Memory B cell (primary cell): ENCODE results near the gene DOK1.

ENCODE experiments used
- ATAC-seq: fragments of 150-1000 bp; cut with Tn5 transposase; 2 replicates; pipeline ENCODE4 v1.10.0; 2021; ENCODE audit warnings: low read depth, mild to moderate bottlenecking, moderate library complexity
- DNase-seq, 2 donors: peaks; one replicate each; pipeline ENCODE4 v3.0.0; 2022; ENCODE audit warnings: low spot score in 2 of 2
- H3K27ac Mint-ChIP-seq: one replicate; pipeline ENCODE4 v1.8.0; 2022; ENCODE audit warnings: mild to moderate bottlenecking, moderate library complexity, mixed read lengths
- H3K27me3 Mint-ChIP-seq: one replicate; pipeline ENCODE4 v1.8.0; 2022; ENCODE audit warnings: mixed read lengths
- H3K36me3 Mint-ChIP-seq: one replicate; pipeline ENCODE4 v1.8.0; 2022; ENCODE audit warnings: mild to moderate bottlenecking, mixed read lengths
- H3K4me1 Mint-ChIP-seq: one replicate; pipeline ENCODE4 v1.8.0; 2022; ENCODE audit warnings: mixed read lengths
- H3K4me3 Mint-ChIP-seq: one replicate; pipeline ENCODE4 v1.8.0; 2022; ENCODE audit warnings: mild to moderate bottlenecking, moderate library complexity, mixed read lengths
- H3K9me3 Mint-ChIP-seq: one replicate; pipeline ENCODE4 v1.8.0; 2022; ENCODE audit warnings: mixed read lengths

The DOK1 gene

GRCh38 chr2:74531666-74532065, 22.9 kb upstream of the DOK1 start:
- no peaks in the 10 kb centered on the region for H3K27me3 Mint-ChIP-seq
- ATAC-seq, result no peak
- H3K36me3 Mint-ChIP-seq, result peaks cover 12% of the 10 kb centered on the region
- H3K4me1 Mint-ChIP-seq, result peaks cover 39% of the 10 kb centered on the region
- peak overlapping the region; percentile 94 for H3K27ac Mint-ChIP-seq
- DNase-seq, result no peak
- no peak overlapping the region for H3K4me3 Mint-ChIP-seq
- H3K9me3 Mint-ChIP-seq, result no peaks in the 10 kb centered on the region

- H3K4me3 Mint-ChIP-seq, result peak overlapping the region; percentile 19
Measured at GRCh38 chr2:74532222-74532621, 22.3 kb upstream of the DOK1 start.

DNA sequence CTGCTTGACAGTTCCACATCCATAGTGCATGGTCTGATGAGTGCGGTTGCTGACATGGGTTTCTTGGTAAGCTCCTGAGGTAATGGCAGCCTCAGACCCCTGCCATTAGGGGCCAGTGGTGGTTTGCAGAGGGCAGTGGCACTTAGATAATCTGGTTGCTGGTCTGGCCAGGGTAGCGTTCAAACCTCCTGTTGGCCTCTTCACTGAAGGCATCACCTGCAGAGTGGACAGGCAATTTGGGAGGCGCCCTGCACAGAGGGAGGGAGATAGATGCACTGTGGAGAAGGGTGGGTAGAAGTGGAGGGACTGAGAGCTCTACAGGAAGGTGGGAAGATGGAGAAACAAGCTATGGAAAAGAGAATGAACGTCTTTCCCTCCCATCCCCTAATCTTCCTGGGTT, 21.1 kb upstream of the DOK1 start:
- H3K27ac Mint-ChIP-seq, result peak overlapping the region; percentile 61
- DNase-seq (no peak), ATAC-seq (no peak)
- no peaks in the 10 kb centered on the region for H3K9me3 Mint-ChIP-seq
- H3K4me1 Mint-ChIP-seq, result peaks cover 34% of the 10 kb centered on the region
- no peaks in the 10 kb centered on the region for H3K27me3 Mint-ChIP-seq
- H3K4me3 Mint-ChIP-seq, result no peak overlapping the region
- no peaks in the 10 kb centered on the region for H3K36me3 Mint-ChIP-seq

More at GRCh38 chr2:74532222-74532621, 22.3 kb upstream of the DOK1 start:
- H3K4me1 Mint-ChIP-seq, result peaks cover 36% of the 10 kb centered on the region
- H3K9me3 Mint-ChIP-seq, result no peaks in the 10 kb centered on the region
- no peaks in the 10 kb centered on the region for H3K27me3 Mint-ChIP-seq
- H3K36me3 Mint-ChIP-seq, result peaks cover 8% of the 10 kb centered on the region
- peak overlapping the region; percentile 94 for H3K27ac Mint-ChIP-seq
- ATAC-seq (no peak), DNase-seq (no peak)

GRCh38 chr2:74534411-74534810, 20.1 kb upstream of the DOK1 start:
- ATAC-seq (no peak), DNase-seq (no peak)
- Mint-ChIP-seq H3K4me1 (peaks cover 37% of the 10 kb centered on the region), H3K36me3 (peaks cover 3% of the 10 kb centered on the region), H3K9me3 (peaks cover 3% of the 10 kb centered on the region), H3K4me3 (no peak overlapping the region), H3K27ac (no peak overlapping the region), H3K27me3 (no peaks in the 10 kb centered on the region)

- no peak overlapping the region for H3K27ac Mint-ChIP-seq
- peaks cover 3% of the 10 kb centered on the region for H3K9me3 Mint-ChIP-seq
- no peaks in the 10 kb centered on the region for H3K27me3 Mint-ChIP-seq
- DNase-seq (no peak), ATAC-seq (no peak)
- no peak overlapping the region for H3K4me3 Mint-ChIP-seq
- peaks cover 40% of the 10 kb centered on the region for H3K4me1 Mint-ChIP-seq
- H3K36me3 Mint-ChIP-seq, result peaks cover 3% of the 10 kb centered on the region
Measured at GRCh38 chr2:74535440-74535965, 19.0 kb upstream of the DOK1 start.

DNA sequence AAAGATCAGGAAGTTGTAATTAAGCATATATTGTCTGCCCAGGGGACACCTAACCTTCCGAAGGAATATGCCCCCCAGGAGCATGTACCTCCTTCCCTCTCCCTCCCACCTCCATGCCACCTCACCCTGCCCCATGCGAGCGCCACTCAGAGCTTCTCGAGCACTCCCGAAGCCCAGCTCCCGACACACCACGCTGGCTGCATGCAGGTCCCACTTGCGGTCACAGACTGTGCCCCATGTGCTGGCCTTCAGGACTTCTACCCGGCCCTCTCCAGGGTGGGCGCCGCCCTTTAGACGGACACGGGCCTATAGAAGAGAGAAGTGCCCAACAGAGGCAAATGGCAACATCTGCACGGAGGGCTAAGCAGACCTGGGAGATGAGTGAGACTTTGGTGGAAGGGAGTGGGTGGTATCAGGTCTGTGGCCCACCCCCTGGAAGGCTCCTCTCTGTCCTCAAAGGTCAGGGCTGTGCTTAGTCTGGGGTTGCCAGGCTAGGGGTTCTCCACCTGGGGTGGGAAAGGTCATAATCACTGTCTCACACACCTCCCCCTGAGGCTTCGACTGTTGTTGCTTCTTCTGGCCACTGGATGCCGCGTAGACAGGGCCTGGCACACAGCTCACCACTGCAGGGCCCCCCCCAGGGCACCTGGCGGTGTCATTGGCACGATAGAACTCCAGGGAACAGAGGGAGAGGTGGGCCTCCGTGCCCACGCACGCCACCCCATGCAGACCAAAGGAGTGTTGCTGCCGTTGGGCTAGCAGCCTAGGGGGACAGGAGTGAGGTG, 18.2 kb upstream of the DOK1 start:
- H3K27ac Mint-ChIP-seq, result no peak overlapping the region

DNA sequence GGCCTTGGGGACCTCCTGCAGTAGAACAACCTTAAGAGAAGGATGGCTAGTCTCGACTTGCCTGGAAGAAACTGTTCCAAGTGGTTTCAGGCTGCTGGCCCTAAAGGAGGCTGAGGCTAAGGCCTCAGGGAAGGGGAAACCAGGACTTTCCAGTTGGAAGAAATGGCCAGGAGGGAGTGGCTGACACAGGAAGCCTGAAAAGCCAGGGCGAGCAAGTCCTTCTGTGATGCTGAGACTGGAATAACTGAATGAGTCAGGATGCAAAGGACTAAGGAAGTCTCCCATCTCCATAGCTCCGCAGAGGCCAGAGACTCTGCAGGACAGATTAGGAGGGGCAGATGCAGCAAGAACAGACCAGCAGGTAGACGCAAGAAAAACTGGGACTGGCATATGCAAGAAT, 17.4 kb upstream of the DOK1 start:
- peaks cover 3% of the 10 kb centered on the region for H3K9me3 Mint-ChIP-seq
- peaks cover 27% of the 10 kb centered on the region for H3K4me1 Mint-ChIP-seq
- DNase-seq, result no peak
- peaks cover 3% of the 10 kb centered on the region for H3K36me3 Mint-ChIP-seq
- no peaks in the 10 kb centered on the region for H3K27me3 Mint-ChIP-seq
- H3K4me3 Mint-ChIP-seq, result no peak overlapping the region
- no peak for ATAC-seq
- peak overlapping the region; percentile 99 for H3K27ac Mint-ChIP-seq

More for the DNA sequence above, 18.2 kb upstream of the DOK1 start:
- DNase-seq (no peak), ATAC-seq (no peak)
- H3K27me3 Mint-ChIP-seq, result no peaks in the 10 kb centered on the region
- H3K4me1 Mint-ChIP-seq, result peaks cover 34% of the 10 kb centered on the region
- no peak overlapping the region for H3K4me3 Mint-ChIP-seq
- H3K9me3 Mint-ChIP-seq, result peaks cover 3% of the 10 kb centered on the region
- H3K36me3 Mint-ChIP-seq, result peaks cover 3% of the 10 kb centered on the region

DNA sequence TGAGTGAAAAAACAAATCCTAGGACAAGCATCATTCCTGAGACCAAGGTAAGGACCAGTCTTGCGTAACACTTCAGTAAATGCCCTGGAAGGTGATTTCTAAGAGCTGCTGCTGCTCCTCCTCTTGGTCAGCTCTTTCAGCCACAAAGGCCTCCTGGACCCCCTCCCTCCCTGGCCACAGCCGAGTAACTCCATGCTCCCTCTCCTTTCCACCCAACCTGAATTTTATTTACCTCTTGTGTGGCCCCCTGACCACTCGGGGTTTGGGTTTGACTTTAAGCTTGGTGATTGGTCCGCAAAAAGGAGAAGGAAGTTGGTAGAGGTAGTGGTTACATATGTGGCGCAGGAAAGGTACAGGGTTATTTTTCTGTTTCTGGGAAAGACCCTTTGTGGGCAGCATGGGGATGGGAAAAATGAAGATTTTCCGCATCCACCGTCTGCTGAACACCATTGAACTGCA, 15.6 kb upstream of the DOK1 start:
- Mint-ChIP-seq H3K4me3 (peak overlapping the region; percentile 94), H3K36me3 (peaks cover 5% of the 10 kb centered on the region), H3K4me1 (peaks cover 25% of the 10 kb centered on the region), H3K9me3 (peaks cover 3% of the 10 kb centered on the region), H3K27ac (peak overlapping the region; percentile 99), H3K27me3 (no peaks in the 10 kb centered on the region)
- ATAC-seq (peak; percentile 96), DNase-seq (peak in 1 of 2 donors; percentile 29)

GRCh38 chr2:74540291-74540690, 14.2 kb upstream of the DOK1 start:
- H3K4me3 Mint-ChIP-seq, result peak overlapping the region; percentile 44
- H3K27me3 Mint-ChIP-seq, result no peaks in the 10 kb centered on the region
- DNase-seq (no peak), ATAC-seq (no peak)
- H3K36me3 Mint-ChIP-seq, result peaks cover 5% of the 10 kb centered on the region
- peaks cover 25% of the 10 kb centered on the region for H3K4me1 Mint-ChIP-seq
- peaks cover 3% of the 10 kb centered on the region for H3K9me3 Mint-ChIP-seq
- no peak overlapping the region for H3K27ac Mint-ChIP-seq

- Mint-ChIP-seq H3K4me3 (no peak overlapping the region), H3K27me3 (peaks cover 3% of the 10 kb centered on the region), H3K4me1 (peaks cover 18% of the 10 kb centered on the region), H3K9me3 (peaks cover 3% of the 10 kb centered on the region), H3K36me3 (peaks cover 6% of the 10 kb centered on the region), H3K27ac (no peak overlapping the region)
- DNase-seq (no peak), ATAC-seq (no peak)
Measured at GRCh38 chr2:74542978-74543377, 11.5 kb upstream of the DOK1 start.

DNA sequence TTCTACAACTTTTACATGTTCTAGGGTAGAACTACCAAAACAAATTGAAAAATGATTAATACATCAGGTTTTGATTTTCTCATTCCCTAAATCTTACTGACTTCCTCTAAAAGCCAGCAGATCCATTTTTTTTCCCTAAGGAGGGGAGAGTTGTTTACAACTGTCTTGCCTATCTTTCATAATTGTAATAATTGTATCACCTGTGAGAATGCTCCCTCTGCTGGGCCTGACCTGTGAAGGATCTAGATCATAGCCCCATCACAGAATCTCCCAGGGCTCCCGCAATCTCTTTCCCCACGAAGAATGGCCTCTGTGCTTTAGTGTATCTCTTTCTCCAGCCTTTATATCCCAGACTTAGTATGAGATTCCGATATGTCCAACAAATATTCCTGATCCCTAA, 9.9 kb upstream of the DOK1 start:
- no peak overlapping the region for H3K4me3 Mint-ChIP-seq
- peaks cover 12% of the 10 kb centered on the region for H3K4me1 Mint-ChIP-seq
- peaks cover 8% of the 10 kb centered on the region for H3K27me3 Mint-ChIP-seq
- H3K9me3 Mint-ChIP-seq, result no peaks in the 10 kb centered on the region
- no peak for DNase-seq
- peaks cover 3% of the 10 kb centered on the region for H3K36me3 Mint-ChIP-seq
- ATAC-seq, result peak; percentile 32
- H3K27ac Mint-ChIP-seq, result no peak overlapping the region

DNA sequence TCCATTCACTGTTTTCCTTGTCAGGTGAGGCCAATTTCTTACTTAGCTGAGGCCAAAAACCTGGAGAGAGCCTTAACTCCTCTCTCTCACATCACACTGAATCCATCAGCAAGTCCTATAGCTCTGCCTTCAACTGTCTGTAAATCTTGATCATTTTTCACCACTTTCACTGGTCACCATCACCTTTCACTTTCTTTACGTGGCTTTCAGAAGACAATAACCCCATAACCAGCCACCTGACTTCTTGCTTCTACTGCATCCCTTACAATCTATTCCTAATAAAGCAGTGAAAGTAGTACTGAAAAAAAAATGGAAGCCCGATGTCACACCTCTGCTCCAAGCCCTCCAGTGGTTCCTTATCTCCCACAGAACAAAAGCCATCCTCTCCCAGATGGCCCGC, 8.5 kb upstream of the DOK1 start:
- Mint-ChIP-seq H3K4me3 (no peak overlapping the region), H3K36me3 (peaks cover 3% of the 10 kb centered on the region), H3K9me3 (no peaks in the 10 kb centered on the region), H3K27me3 (peaks cover 12% of the 10 kb centered on the region), H3K27ac (no peak overlapping the region), H3K4me1 (peaks cover 10% of the 10 kb centered on the region)
- ATAC-seq, result no peak
- no peak for DNase-seq

GRCh38 chr2:74548285-74548899, 6.1 kb upstream of the DOK1 start:
- H3K4me3 Mint-ChIP-seq, result peak overlapping the region; percentile 78
- ATAC-seq (no peak), DNase-seq (no peak)
- H3K4me1 Mint-ChIP-seq, result peaks cover 26% of the 10 kb centered on the region
- H3K9me3 Mint-ChIP-seq, result no peaks in the 10 kb centered on the region
- peaks cover 15% of the 10 kb centered on the region for H3K27me3 Mint-ChIP-seq
- peaks cover 2% of the 10 kb centered on the region for H3K36me3 Mint-ChIP-seq
- H3K27ac Mint-ChIP-seq, result peak overlapping the region; percentile 10
